DOHH2 (cell line): Measurements from ENCODE around the gene WDR7.

Experiments used
- CTCF ChIP-seq: fragments of 200-600 bp; sonication (generic); IDR thresholded peaks from one replicate; pipeline ENCODE4 v1.5.1; 2014; ENCODE audit warnings: antibody characterized with exemption, mild to moderate bottlenecking, low read depth, low read length; ENCODE audit not compliant: poor library complexity, severe bottlenecking
- EZH2phosphoT487 ChIP-seq: fragments of 200-600 bp; sonication (generic); IDR thresholded peaks from 2 replicates; pipeline ENCODE4 v1.6.1; 2017; ENCODE audit warnings: borderline replicate concordance, mild to moderate bottlenecking, antibody characterized with exemption, low read length, moderate library complexity, mixed read lengths

GRCh38 chr18:57014772-57015413, 363.7 kb downstream of the WDR7 start:
- TF ChIP-seq CTCF (no peak), EZH2phosphoT487 (no peak)
